Ovary (tissue), 9 donors: ENCODE measurements around the gene TRMT1. TPM values are rescaled to one million over a fixed set of nuclear protein-coding genes. Genes with fewer than 3 reads are reported as not detected.

Source experiments
- DNase-seq, 5 donors: peaks; one replicate each; pipeline ENCODE4 v3.0.0-alpha.2; 2019 to 2020
- H3K27ac ChIP-seq, 2 donors: fragments of 200-600 bp; one replicate each; pipeline versions ENCODE4 v1.5.1 to v1.8.0; 2019 to 2022
- H3K27me3 ChIP-seq: fragments of 200-600 bp; one replicate; pipeline ENCODE4 v1.8.0; 2022
- H3K36me3 ChIP-seq: fragments of 200-600 bp; sonication (generic); one replicate; pipeline ENCODE4 v1.5.1; 2019
- H3K4me1 ChIP-seq: one replicate; pipeline ENCODE4 v1.8.1; 2013; ENCODE audit warnings: mild to moderate bottlenecking, moderate library complexity; ENCODE audit not compliant: insufficient read depth
- H3K4me3 ChIP-seq: fragments of 200-600 bp; sonication (generic); one replicate; pipeline ENCODE4 v1.5.1; 2017
- H3K9me3 ChIP-seq, 2 donors: fragments of 200-600 bp in 1 of 2; sonication (generic) in 1 of 2; one replicate each; pipeline versions ENCODE4 v1.5.1 to v1.8.1; 2013 to 2019; ENCODE audit warnings: mild to moderate bottlenecking in 1 of 2, moderate library complexity in 1 of 2
- CTCF ChIP-seq, 3 donors: fragments of 450-650 bp in 2 of 3; fragments of 200-600 bp in 1 of 3; IDR thresholded peaks; one replicate each; pipeline versions ENCODE4 v1.5.1 to v1.8.0; 2016 to 2022; ENCODE audit warnings: antibody characterized with exemption in 3 of 3, mild to moderate bottlenecking in 1 of 3
- EP300 ChIP-seq: sonication (generic); formaldehyde crosslinking; IDR thresholded peaks from one replicate; pipeline ENCODE4 v1.6.1; 2017; ENCODE audit warnings: antibody characterized with exemption
- POLR2A ChIP-seq: fragments of 450-650 bp; IDR thresholded peaks from one replicate; pipeline ENCODE4 v1.6.1; 2017; ENCODE audit warnings: antibody characterized with exemption, mild to moderate bottlenecking, moderate library complexity
- WGBS, 3 donors: extraction: QIAGEN DNeasy Blood & Tissue Kit in 1 of 3; methylation state at CpG; one replicate each; pipeline versions ENCODE4 v1.1.5 to v1.1.7; 2013 to 2017; 5-methylcytosine and 5-hydroxymethylcytosine counted together
- intact Hi-C, 4 donors: fragments of 100-400 bp; cut with DNase I; formaldehyde crosslinking; loops; one replicate each; pipeline versions ENCODE4 v1.11.0 to v1.15.1; 2022 to 2023
- polyA plus RNA-seq, 2 donors: library from polyadenylated mRNA; stranded (reverse); fragments of 200-250 nt in 1 of 2; fragments of 350-450 nt in 1 of 2; fragmentation: Illumina TruSeq in 1 of 2; extraction: RNeasy Lipid Tissue Mini Kit (QIAGEN cat#74804) in 1 of 2; gene quantifications; one replicate each; pipeline ENCODE4 v1.2.3, GENCODE V29; 2013 to 2014
- total RNA-seq, 7 donors: library from RNA; depleted of rRNA in 2 of 7; stranded (reverse); fragments of >200 nt in 2 of 7; fragmentation: NEBNext Ultra II Directional in 3 of 7; extraction: Animal tissue kit (Norgen Biotek cat#: 25700) in 3 of 7; gene quantifications; one replicate each; pipeline versions ENCODE4 v1.1.0 to v1.2.4, GENCODE V29; 2016 to 2023
- donor health status: DM: no; HTN: no; CAD: no; lungs with moderate emphysema.
- donor health status: DM: no; HTN: no; CAD: no.
- donor health status: Bipolar disorder and iron deficiency.
- donor health status: DM: yes; HTN: yes; CAD: no.
- donor health status: DM: no; HTN: no; CAD: no.
- donor health status: DM: yes; HTN: yes; CAD: no.

The TRMT1 gene
- total and polyA plus RNA-seq, 9 donors = 7.6 to 54.8 (median 37.2) TPM

- intact Hi-C loops = loop anchor here in 1 of 4 donors (5.0 kb wide), 1 partner anchor 42 kb away; no protein-coding TSS in a partner anchor
- Histone ChIP-seq H3K4me1 (peaks cover 8% of the 10 kb centered on the region), H3K27ac (peak overlapping the region in 1 of 2 donors; percentile 45), H3K9me3 (no peaks in the 10 kb centered on the region), H3K27me3 (no peaks in the 10 kb centered on the region), H3K36me3 (no peaks in the 10 kb centered on the region), H3K4me3 (no peak overlapping the region)
- DNase-seq = peak; percentile 41 to 69 (median 59)
- 34 to 44% (median 39%) methylated on average over 29 to 33 of the region's 33 CpGs for WGBS, 3 donors
- TF ChIP-seq CTCF (IDR thresholded peaks at IDR 0.05) (peak in 2 of 3 donors; percentile 28 to 44), EP300 (no peak)
Observed at GRCh38 chr19:13104360-13104847, 12.1 kb downstream of the TRMT1 start.

- intact Hi-C loops = loop anchor here in 1 of 4 donors (5.0 kb wide), 1 partner anchor 41 kb away; no protein-coding TSS in a partner anchor
- Histone ChIP-seq H3K4me1 (peaks cover 8% of the 10 kb centered on the region), H3K9me3 (no peaks in the 10 kb centered on the region), H3K27ac (peak overlapping the region; percentile 39 to 66), H3K27me3 (no peaks in the 10 kb centered on the region), H3K4me3 (no peak overlapping the region), H3K36me3 (no peaks in the 10 kb centered on the region)
- DNase-seq = no peak
- 74 to 83% (median 77%) methylated on average over 13 of the region's 13 CpGs for WGBS, 3 donors
- no peak for TF ChIP-seq CTCF (IDR thresholded peaks at IDR 0.05)
- TF ChIP-seq EP300 = no peak
- TF ChIP-seq POLR2A = no peak
Observed at GRCh38 chr19:13103581-13104359, 12.8 kb downstream of the TRMT1 start.

GRCh38 chr19:13102666-13103580 lies 13.6 kb downstream of the TRMT1 start, which contains the start of gene LYL1:
Gene LYL1, minus strand, starts transcription at chr19:13102858. Its CDS starts 1,687 bp downstream, at chr19:13101171.
- Histone ChIP-seq H3K4me3 (peak within 1 kb of the TSS; percentile 33), H3K9me3 (no peaks in the 10 kb centered on the region), H3K36me3 (no peaks in the 10 kb centered on the region), H3K27ac (peak within 1 kb of the TSS; percentile 39 to 66), H3K4me1 (peaks cover 9% of the 10 kb centered on the region), H3K27me3 (no peaks in the 10 kb centered on the region)
- DNase-seq = peak; percentile 75 to 87 (median 84)
- 4 to 9% (median 6%) methylated on average over 13 to 47 of the region's 47 CpGs for WGBS, 3 donors
- TF ChIP-seq CTCF (IDR thresholded peaks at IDR 0.05) (no peak), EP300 (no peak)
- intact Hi-C loops = loop anchor here in 1 of 4 donors (5.0 kb wide), 1 partner anchor 41 kb away; no protein-coding TSS in a partner anchor

DNA sequence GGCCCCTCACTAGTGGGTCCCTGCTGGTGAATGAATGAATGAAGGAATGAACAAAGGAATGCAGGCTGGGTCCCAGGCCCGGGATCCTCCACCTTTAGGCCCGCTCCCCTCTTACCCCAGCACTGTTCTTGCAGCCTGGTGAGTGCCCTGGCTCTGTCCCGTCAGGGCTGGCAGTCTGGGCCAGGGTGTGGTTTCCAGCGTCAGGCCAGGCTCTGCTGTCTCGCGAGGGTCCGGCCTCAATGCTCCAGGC lies 14.2 kb downstream of the TRMT1 start:
- Histone ChIP-seq H3K4me1 (peaks cover 9% of the 10 kb centered on the region), H3K27me3 (no peaks in the 10 kb centered on the region), H3K4me3 (peak overlapping the region; percentile 33), H3K9me3 (no peaks in the 10 kb centered on the region), H3K27ac (peak overlapping the region; percentile 39 to 66), H3K36me3 (no peaks in the 10 kb centered on the region)
- intact Hi-C loops = loop anchor here in 1 of 4 donors (5.0 kb wide), 1 partner anchor 40 kb away; no protein-coding TSS in a partner anchor
- no peak for DNase-seq
- WGBS, 3 donors = 8 to 15% (median 12%) methylated on average over 5 to 7 of the region's 7 CpGs
- TF ChIP-seq CTCF (IDR thresholded peaks at IDR 0.05) = no peak
